ENCODE data around the gene PRLR. TPM values are rescaled to one million over a fixed set of nuclear protein-coding genes. Genes with fewer than 3 reads are reported as not detected.
A peak's percentile ranks its signal among the peaks of the same experiment; 100 is the strongest.
"Not testable (repeated sequence)": the region's sequence is repeated elsewhere in the genome, so short reads cannot be mapped to it uniquely, and the experiment has no call there.

PRLR gene
- total RNA-seq, 4 donors from 2014 or later = 15.8 to 80.6 (median 48.0) TPM

DNA sequence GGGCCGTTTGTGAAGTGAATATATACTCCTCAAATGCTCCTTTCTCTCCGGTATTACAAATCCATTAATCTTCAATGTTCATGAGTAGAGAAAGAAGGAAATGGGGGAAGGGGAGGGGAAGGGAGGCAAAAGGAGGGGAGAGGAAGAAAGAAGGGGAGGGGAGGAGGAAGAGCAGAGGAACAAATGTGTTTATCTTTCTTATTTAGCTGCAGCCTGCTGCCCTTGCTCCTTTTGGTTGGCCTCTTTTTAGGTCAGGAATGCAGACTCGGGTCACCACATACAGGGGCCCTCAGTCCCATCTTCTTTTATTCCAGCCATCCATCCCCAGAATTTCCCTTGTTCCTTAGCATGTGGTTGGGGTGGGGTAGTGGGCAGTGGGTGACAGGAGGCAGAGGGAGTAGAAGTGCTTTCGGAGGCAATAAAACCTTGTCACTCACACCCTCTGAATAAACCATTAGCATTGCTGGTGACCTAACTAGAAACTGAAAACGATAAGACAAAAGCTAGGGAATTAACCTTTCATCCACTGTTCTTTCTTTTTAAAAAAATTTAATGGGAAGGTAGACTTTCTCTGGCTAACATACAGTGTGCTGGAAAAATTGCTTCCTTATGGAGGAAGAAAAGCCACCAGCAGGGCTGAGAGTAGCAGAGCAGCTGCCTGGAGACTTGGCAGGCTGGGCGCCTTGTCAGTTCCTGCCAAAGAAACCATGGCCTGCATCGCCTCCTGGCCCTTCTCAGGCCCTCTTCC is 16.8 kb upstream of the PRLR start:
- intact Hi-C loops (cut with DNase I; ENCODE audit: low total_unique reads) = no loop called here
- Histone ChIP-seq H3K27me3 (no peaks in the 10 kb centered on the region), H3K36me3 (no peaks in the 10 kb centered on the region), H3K4me1 (peaks cover 0 to 6% of the 10 kb centered on the region in 2 donors), H3K9me3 (no peaks in the 10 kb centered on the region), H3K4me3 (no peak overlapping the region), H3K27ac (peak overlapping the region; percentile 54 to 73)
- no peak for TF ChIP-seq POLR2A (IDR thresholded peaks at IDR 0.05)
- TF ChIP-seq, protein P1, sequence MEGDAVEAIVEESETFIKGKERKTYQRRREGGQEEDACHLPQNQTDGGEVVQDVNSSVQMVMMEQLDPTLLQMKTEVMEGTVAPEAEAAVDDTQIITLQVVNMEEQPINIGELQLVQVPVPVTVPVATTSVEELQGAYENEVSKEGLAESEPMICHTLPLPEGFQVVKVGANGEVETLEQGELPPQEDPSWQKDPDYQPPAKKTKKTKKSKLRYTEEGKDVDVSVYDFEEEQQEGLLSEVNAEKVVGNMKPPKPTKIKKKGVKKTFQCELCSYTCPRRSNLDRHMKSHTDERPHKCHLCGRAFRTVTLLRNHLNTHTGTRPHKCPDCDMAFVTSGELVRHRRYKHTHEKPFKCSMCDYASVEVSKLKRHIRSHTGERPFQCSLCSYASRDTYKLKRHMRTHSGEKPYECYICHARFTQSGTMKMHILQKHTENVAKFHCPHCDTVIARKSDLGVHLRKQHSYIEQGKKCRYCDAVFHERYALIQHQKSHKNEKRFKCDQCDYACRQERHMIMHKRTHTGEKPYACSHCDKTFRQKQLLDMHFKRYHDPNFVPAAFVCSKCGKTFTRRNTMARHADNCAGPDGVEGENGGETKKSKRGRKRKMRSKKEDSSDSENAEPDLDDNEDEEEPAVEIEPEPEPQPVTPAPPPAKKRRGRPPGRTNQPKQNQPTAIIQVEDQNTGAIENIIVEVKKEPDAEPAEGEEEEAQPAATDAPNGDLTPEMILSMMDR (IDR thresholded peaks at IDR 0.05) = no peak
- DNase-seq = peak; percentile 57 to 64

- DNase-seq = no peak
- Histone ChIP-seq H3K27ac (peak overlapping the region; percentile 54 to 73), H3K4me3 (no peak overlapping the region), H3K9me3 (no peaks in the 10 kb centered on the region), H3K4me1 (peaks cover 0 to 6% of the 10 kb centered on the region in 2 donors), H3K36me3 (no peaks in the 10 kb centered on the region), H3K27me3 (no peaks in the 10 kb centered on the region)
- TF ChIP-seq, protein P1 (IDR thresholded peaks at IDR 0.05) = peak in 3 of 4 experiments; percentile 6 to 23 (median 21)
- no peak for TF ChIP-seq POLR2A (IDR thresholded peaks at IDR 0.05)
- intact Hi-C loops (cut with DNase I; ENCODE audit: low total_unique reads) = no loop called here
Measured at GRCh38 chr5:35246411-35246810, 16.1 kb upstream of the PRLR start.

GRCh38 chr5:35245371-35245770 is 15.1 kb upstream of the PRLR start:
- DNase-seq; H3K4me1 ChIP-seq; H3K4me3 ChIP-seq; intact Hi-C loops (cut with DNase I; ENCODE audit: low total_unique reads); H3K27ac ChIP-seq; H3K27me3 ChIP-seq; H3K36me3 ChIP-seq; H3K9me3 ChIP-seq: not testable (repeated sequence)

GRCh38 chr5:35244171-35244570 is 13.9 kb upstream of the PRLR start:
- no peak for TF ChIP-seq POLR2A (IDR thresholded peaks at IDR 0.05)
- TF ChIP-seq, protein P1 (IDR thresholded peaks at IDR 0.05) = no peak
- no peaks in the 10 kb centered on the region for H3K9me3 ChIP-seq
- H3K4me3 ChIP-seq = no peak overlapping the region
- H3K36me3 ChIP-seq = no peaks in the 10 kb centered on the region
- DNase-seq = no peak
- no peaks in the 10 kb centered on the region for H3K27me3 ChIP-seq
- H3K4me1 ChIP-seq = peaks cover 0 to 6% of the 10 kb centered on the region in 2 donors
- intact Hi-C loops (cut with DNase I; ENCODE audit: low total_unique reads) = no loop called here
- H3K27ac ChIP-seq = no peak overlapping the region

- Histone ChIP-seq H3K4me1 (peaks cover 0 to 6% of the 10 kb centered on the region in 2 donors), H3K27ac (no peak overlapping the region), H3K9me3 (no peaks in the 10 kb centered on the region), H3K27me3 (no peaks in the 10 kb centered on the region), H3K36me3 (no peaks in the 10 kb centered on the region), H3K4me3 (no peak overlapping the region)
- intact Hi-C loops (cut with DNase I; ENCODE audit: low total_unique reads) = no loop called here
- TF ChIP-seq, protein P1 (IDR thresholded peaks at IDR 0.05) = no peak
- no peak for TF ChIP-seq POLR2A (IDR thresholded peaks at IDR 0.05)
- DNase-seq = no peak
Measured at GRCh38 chr5:35242702-35243258, 12.5 kb upstream of the PRLR start.

Data from uterus (tissue), 4 donors.